Measurements from ENCODE around the gene PPFIA3.

The PPFIA3 gene

GRCh38 chr19:49182848-49183375, 63.6 kb downstream of the PPFIA3 start:
- no peak for DNase-seq (ENCODE audit: low spot score)

DNA sequence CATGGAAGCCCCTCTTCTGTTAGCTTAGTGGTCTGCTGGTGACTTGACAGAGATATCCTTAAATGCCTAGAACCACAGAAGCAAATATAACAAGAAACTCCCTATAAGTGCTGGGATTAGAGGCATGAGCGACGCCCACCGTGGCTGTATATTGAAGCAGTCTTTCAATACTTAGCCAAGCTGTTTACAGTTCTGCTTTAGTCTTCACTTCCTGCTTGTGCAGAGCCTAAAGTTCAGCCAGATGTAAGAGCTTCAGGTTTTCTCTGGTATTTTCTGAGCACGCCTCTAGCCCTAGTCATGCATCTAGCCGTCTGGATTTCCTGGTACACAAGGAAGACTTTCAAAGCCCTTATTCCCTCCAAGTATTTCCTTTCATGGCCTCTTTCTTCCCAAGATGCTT, 66.8 kb downstream of the PPFIA3 start:
- no peak for DNase-seq (ENCODE audit: low spot score)

GRCh38 chr19:49188626-49189200, 69.4 kb downstream of the PPFIA3 start:
- DNase-seq (ENCODE audit: low spot score), result no peak

DNA sequence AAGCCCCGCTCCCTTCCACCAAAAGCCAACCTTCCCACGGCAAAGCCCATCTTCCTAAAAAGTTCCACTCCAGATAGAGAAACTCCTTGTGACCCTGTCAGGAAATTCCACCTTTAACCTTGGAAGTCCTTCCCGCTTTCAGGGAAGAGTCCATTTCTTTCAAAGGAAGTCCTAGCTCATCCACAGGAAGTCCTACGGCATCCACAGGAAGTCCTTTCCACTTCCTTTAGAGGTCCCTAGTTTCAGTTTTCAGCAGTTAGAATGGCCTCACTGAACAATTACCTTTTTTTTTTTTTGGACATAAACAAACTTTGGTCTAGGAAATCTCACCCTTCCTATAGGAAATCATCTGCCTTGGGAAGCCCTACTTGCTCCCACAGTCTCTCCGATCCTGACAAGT, 69.9 kb downstream of the PPFIA3 start:
- DNase-seq (ENCODE audit: low spot score), result no peak

DNA sequence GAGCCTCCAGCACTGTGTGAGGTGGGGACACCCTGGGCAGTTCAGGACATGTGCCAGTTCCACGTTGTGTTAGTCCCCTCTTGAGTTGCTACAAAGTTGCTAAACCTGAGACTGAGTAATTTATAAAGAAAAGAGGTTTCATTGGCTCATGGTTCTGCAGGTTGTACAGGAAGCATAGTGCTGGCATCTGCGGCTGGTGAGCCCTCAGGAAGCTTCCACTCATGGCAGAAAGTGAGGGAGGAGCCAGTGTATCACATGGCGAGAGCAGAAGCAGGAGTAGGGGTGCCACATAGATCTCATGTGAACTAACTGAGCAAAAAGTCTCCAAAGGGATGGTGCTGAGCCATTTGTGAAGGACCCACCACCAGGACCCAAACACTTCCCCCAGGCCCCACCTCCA, 71.4 kb downstream of the PPFIA3 start:
- DNase-seq (ENCODE audit: low spot score), result no peak

DNA sequence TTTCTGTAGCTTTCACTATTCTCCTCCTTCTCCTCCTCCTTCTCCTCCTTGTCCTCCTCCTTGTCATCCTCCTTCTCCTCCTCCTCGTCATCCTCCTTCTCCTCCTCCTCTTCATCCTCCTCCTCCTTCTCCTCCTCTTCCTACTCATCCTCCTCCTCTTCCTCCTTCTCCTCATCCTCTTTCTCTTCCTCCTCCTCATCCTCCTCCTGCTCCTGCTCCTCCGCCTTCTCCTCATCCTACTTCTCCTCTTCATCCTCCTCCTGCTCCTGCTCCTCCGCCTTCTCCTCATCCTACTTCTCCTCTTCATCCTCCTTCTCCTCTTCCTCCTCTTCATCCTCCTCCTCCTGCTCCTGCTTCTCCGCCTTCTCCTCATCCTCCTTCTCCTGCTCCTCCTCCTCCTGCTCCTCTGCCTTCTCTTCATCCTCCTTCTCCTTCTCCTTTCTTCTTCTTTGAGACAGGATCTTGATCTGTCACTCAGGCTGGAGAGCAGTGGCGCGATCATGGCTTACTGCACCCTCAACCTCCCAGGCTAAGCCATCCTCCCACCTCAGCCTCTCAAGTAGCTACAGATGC, 74.6 kb downstream of the PPFIA3 start:
- DNase-seq (ENCODE audit: low spot score), result no peak

DNA sequence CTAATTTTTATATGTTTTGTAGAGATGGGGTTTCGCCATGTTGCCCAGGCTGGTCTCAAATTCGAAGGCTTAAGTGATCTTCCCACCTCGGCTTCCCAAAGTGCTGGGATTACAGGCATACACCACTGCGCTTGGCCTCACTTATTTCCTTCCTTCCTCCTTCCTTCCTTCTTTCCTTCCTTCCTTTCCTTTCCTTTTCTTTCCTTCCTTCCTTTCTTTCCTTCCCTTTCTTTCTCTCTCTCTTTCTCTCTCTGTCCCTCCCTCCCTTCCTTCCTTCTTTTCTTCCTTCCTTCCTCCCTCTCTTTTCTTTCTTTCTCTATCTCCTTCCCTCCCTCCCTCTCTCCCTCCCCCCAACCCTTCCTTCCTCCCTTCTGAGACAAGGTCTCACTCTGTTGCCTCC, 75.1 kb downstream of the PPFIA3 start:
- DNase-seq (ENCODE audit: low spot score), result no peak

GRCh38 chr19:49196527-49197240, 77.3 kb downstream of the PPFIA3 start:
- no peak for DNase-seq (ENCODE audit: low spot score)

DNA sequence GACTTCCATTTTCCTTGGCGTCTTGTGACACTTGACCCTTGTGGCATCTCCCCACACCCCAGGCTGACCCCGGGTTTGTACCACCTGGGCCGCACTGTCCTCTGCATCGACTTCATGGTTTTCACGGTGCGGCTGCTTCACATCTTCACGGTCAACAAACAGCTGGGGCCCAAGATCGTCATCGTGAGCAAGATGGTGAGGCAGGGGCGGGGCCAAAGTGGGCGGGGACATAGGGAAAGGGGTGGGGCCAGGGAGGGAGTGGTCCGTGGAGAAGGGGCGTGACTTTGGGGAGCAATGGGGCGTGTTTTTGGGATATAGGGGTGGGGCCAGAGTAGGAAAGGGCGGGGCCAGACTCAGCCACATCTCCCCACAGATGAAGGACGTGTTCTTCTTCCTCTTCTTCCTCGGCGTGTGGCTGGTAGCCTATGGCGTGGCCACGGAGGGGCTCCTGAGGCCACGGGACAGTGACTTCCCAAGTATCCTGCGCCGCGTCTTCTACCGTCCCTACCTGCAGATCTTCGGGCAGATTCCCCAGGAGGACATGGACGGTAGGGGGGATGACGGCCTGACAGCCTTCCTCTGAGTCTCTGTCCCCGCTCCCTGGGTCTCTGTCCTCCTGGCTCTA, 81.0 kb downstream of the PPFIA3 start:
- DNase-seq (ENCODE audit: low spot score), result no peak
